K562 (cell line): Measurements from ENCODE around the gene RAB6C.
"Not testable (repeated sequence)": the region's sequence is repeated elsewhere in the genome, so short reads cannot be mapped to it uniquely, and the experiment has no call there.

Experiments
- ARNT ChIP-seq, 2 experiments: fragments of 450-650 bp; IDR thresholded peaks; 2 replicates each; pipeline ENCODE4 v1.6.1; 2016; ENCODE audit warnings: mild to moderate bottlenecking in 1 of 2
- BRF1 ChIP-seq: IDR thresholded peaks from 3 replicates; pipeline ENCODE4 v1.6.1; 2011; ENCODE audit warnings: borderline replicate concordance, mild to moderate bottlenecking; ENCODE audit not compliant: insufficient read length; ENCODE audit errors: extremely low read depth
- DPF2 ChIP-seq: fragments of 450-650 bp; IDR thresholded peaks from 2 replicates; pipeline ENCODE4 v1.6.1; 2016
- ETS1 ChIP-seq: conservative IDR thresholded peaks from 2 replicates; pipeline ENCODE4 v1.6.1; 2011; ENCODE audit warnings: low read depth, mild to moderate bottlenecking, low read length; ENCODE audit not compliant: control insufficient read depth
- MAZ ChIP-seq, 2 experiments: fragments of 450-650 bp in 1 of 2; sonication (generic) in 1 of 2; formaldehyde crosslinking; IDR thresholded peaks in 1 of 2; conservative IDR thresholded peaks in 1 of 2; 2 replicates each; pipeline versions ENCODE4 v1.4.0 to v1.5.0; 2020; ENCODE audit warnings: mild to moderate bottlenecking in 1 of 2, missing genetic modification reagents in 1 of 2
- NCOA6 ChIP-seq: fragments of 450-650 bp; IDR thresholded peaks from 2 replicates; pipeline ENCODE4 v1.6.1; 2017; ENCODE audit warnings: mild to moderate bottlenecking
- RBM15 ChIP-seq: fragments of 200-400 bp; formaldehyde crosslinking; IDR thresholded peaks from 2 replicates; pipeline ENCODE4 v1.6.1; 2018; ENCODE audit warnings: mild to moderate bottlenecking, low read length, moderate library complexity; ENCODE audit not compliant: insufficient read depth
- SIN3A ChIP-seq, 2 experiments: fragments of 150-350 bp in 1 of 2; IDR thresholded peaks; 2 replicates each; pipeline ENCODE4 v1.6.1; 2011 to 2016; ENCODE audit warnings: borderline replicate concordance in 2 of 2, low read depth in 2 of 2, low read length in 2 of 2, mild to moderate bottlenecking in 2 of 2, moderate library complexity in 2 of 2; ENCODE audit not compliant: control insufficient read depth in 1 of 2

- TF ChIP-seq SIN3A (IDR thresholded peaks at IDR 0.05; ENCODE audit: borderline replicate concordance in 2 of 2, control insufficient read depth in 1 of 2, low read depth in 2 of 2, low read length in 2 of 2); NCOA6; ETS1; ARNT (IDR thresholded peaks at IDR 0.05); MAZ (CRISPR knock-in tag; conservative IDR thresholded peaks at IDR 0.05 in 1 of 2, IDR thresholded peaks at IDR 0.05 in 1 of 2); RBM15; DPF2; BRF1: not testable (repeated sequence)
Observed at GRCh38 chr2:129933387-129933786, 46.1 kb upstream of the RAB6C start.
